ENCODE measurements around the gene TMEM263. TPM values are rescaled to one million over a fixed set of nuclear protein-coding genes. Genes with fewer than 3 reads are reported as not detected.
A peak's percentile ranks its signal among the peaks of the same experiment; 100 is the strongest.

Gene TMEM263
- total RNA-seq, 2 experiments from 2014 or later: 34.1 to 60.0 TPM

DNA sequence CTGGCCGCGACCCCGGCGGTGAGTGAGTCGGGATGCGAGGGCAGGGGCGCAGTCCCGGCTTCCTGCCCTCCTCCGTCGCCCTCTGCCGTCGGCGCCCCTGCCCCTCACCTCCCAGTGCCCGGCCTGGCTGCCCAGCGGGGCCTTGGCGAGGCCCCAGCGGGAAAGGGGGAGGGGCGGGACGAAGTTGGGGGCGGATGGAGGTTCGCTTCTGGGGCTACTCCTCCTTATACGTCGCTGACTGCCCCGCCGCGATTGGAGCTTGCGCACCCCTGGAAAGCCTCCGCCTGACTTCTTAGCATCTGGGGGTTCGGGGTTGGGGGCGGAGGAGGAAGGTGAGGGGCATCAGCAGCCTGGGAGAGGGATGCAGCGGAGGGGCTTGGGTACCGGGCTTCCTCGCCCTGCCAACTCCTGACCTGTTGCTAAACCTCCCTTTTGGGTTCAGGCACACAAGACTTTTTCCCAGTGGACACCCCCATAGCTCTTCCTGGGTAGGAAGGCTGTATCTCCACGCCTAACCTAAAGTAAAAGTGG is 406 bp downstream of the TMEM263 start:
- POLR2A ChIA-PET: interaction anchor here (0.6 to 2.8 kb wide), 8 partner anchors 13 to 598 kb away, joined by 3 to 8 read pairs (median 3); partner anchors contain the start of gene MTERF2
- Histone ChIP-seq H3K36me3 (ENCODE audit: insufficient read depth, low read length) (peaks cover 21% of the 10 kb centered on the region), H3K79me2 (ENCODE audit: insufficient read depth, low read depth, low read length) (peaks cover 48% of the 10 kb centered on the region), H3K4me2 (ENCODE audit: low read length) (peak overlapping the region; percentile 84), H4K20me1 (ENCODE audit: insufficient read depth, low read length) (no peaks in the 10 kb centered on the region), H3K9me2 (ENCODE audit: insufficient read depth, low read length) (no peaks in the 10 kb centered on the region), H3K4me3 (ENCODE audit: low read depth, low read length, poor library complexity, severe bottlenecking) (peak overlapping the region; percentile 80), H2AFZ (ENCODE audit: low read length) (peak overlapping the region; percentile 86), H3K9me3 (ENCODE audit: low read length) (no peaks in the 10 kb centered on the region), H3K27ac (ENCODE audit: low read depth, low read length, poor library complexity, severe bottlenecking) (peak overlapping the region; percentile 82), H3K4me1 (ENCODE audit: insufficient read depth, low read length, poor library complexity, severe bottlenecking) (peaks cover 26% of the 10 kb centered on the region)
- no peak for TF ChIP-seq EZH2phosphoT487 (IDR thresholded peaks at IDR 0.05; ENCODE audit: borderline replicate concordance, low read depth, low read length)
- TF ChIP-seq, protein P1, sequence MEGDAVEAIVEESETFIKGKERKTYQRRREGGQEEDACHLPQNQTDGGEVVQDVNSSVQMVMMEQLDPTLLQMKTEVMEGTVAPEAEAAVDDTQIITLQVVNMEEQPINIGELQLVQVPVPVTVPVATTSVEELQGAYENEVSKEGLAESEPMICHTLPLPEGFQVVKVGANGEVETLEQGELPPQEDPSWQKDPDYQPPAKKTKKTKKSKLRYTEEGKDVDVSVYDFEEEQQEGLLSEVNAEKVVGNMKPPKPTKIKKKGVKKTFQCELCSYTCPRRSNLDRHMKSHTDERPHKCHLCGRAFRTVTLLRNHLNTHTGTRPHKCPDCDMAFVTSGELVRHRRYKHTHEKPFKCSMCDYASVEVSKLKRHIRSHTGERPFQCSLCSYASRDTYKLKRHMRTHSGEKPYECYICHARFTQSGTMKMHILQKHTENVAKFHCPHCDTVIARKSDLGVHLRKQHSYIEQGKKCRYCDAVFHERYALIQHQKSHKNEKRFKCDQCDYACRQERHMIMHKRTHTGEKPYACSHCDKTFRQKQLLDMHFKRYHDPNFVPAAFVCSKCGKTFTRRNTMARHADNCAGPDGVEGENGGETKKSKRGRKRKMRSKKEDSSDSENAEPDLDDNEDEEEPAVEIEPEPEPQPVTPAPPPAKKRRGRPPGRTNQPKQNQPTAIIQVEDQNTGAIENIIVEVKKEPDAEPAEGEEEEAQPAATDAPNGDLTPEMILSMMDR (conservative IDR thresholded peaks at IDR 0.05; ENCODE audit: low read length): peak; percentile 33; the same call in 1 of the 2 replicates
- BruUV-seq (replicated peaks): no TSS peak
- intact Hi-C loops (cut with micrococcal nuclease; ENCODE audit: unreplicated experiment): loop anchor here (2.0 to 10.0 kb wide), 5 partner anchors 19 to 1679 kb away; partner anchors contain the start of genes CKAP4, SELPLG and TCP11L2
- CTCF ChIA-PET (ENCODE audit: unreplicated experiment): interaction anchor here (0.6 kb wide), 2 partner anchors 60 to 1608 kb away, joined by 3 read pairs; no protein-coding TSS in a partner anchor
- DNase-seq (ENCODE audit: low spot score): peak; percentile 55

DNA sequence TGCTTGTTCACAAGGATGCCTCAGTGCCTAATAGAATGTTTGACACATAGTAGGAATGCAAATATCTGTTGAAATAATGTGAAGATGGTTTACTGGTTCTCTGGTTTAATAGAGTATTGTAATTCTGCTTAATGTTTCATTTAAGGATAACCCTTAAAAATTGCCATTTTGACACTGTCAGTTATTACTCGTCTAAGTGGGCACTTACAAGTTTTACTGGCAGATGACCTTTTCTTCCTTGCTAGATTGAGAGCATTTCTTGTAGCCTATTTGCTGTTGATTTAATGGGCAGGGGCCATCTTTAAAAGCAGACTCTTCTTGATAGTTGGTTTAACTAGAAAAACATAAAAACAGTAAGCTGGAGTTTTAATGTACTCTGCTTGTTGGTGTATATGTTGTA is 1.9 kb downstream of the TMEM263 start:
- no peaks in the 10 kb centered on the region for H3K9me2 ChIP-seq (ENCODE audit: insufficient read depth, low read length)
- DNase-seq (ENCODE audit: low spot score): peak; percentile 41
- H3K4me3 ChIP-seq (ENCODE audit: low read depth, low read length, poor library complexity, severe bottlenecking): peak overlapping the region; percentile 80
- peaks cover 26% of the 10 kb centered on the region for H3K4me1 ChIP-seq (ENCODE audit: insufficient read depth, low read length, poor library complexity, severe bottlenecking)
- 0 out of 2 replicates have a peak, but pooled peaks cover 5% of the 10 kb centered on the region for H4K20me1 ChIP-seq (ENCODE audit: insufficient read depth, low read length)
- POLR2A ChIA-PET: interaction anchor here (1.0 to 1.4 kb wide), 2 partner anchors 12 to 21 kb away, joined by 4 to 6 read pairs; no protein-coding TSS in a partner anchor
- H3K4me2 ChIP-seq (ENCODE audit: low read length): peak overlapping the region; percentile 84
- TF ChIP-seq, protein P1 (conservative IDR thresholded peaks at IDR 0.05; ENCODE audit: low read length): no peak
- TF ChIP-seq EZH2phosphoT487 (IDR thresholded peaks at IDR 0.05; ENCODE audit: borderline replicate concordance, low read depth, low read length): no peak
- peaks cover 63% of the 10 kb centered on the region for H3K79me2 ChIP-seq (ENCODE audit: insufficient read depth, low read depth, low read length)
- no peaks in the 10 kb centered on the region for H3K9me3 ChIP-seq (ENCODE audit: low read length)
- BruUV-seq (replicated peaks): no TSS peak
- CTCF ChIA-PET (ENCODE audit: unreplicated experiment): no interaction called here
- H3K27ac ChIP-seq (ENCODE audit: low read depth, low read length, poor library complexity, severe bottlenecking): peak overlapping the region; percentile 82
- intact Hi-C loops (cut with micrococcal nuclease; ENCODE audit: unreplicated experiment): loop anchor here (2.0 to 10.0 kb wide), 5 partner anchors 17 to 1677 kb away; partner anchors contain the start of genes CKAP4, SELPLG and TCP11L2
- H3K36me3 ChIP-seq (ENCODE audit: insufficient read depth, low read length): peaks cover 26% of the 10 kb centered on the region
- peak overlapping the region; percentile 86; the same call in 1 of the 2 replicates for H2AFZ ChIP-seq (ENCODE audit: low read length)

DNA sequence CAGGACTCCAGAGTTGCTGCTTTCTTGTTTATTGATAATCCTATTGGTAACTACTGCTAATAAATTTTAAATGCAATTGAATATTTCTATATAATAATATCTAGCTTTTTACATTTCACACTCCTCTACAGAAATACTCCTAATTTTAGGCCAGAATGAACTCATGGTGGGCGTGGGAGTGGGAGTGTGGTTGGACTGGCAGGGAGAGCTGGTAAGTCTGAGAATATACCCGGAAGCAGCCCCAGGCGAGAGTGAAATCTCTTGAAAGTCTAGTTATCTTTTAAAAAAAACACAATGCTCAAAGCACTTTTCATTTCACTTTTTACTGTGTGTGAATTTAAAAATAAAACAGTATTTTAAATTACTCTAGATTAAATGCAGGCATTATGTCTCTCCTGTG is 4.7 kb downstream of the TMEM263 start:
- peaks cover 71% of the 10 kb centered on the region for H3K79me2 ChIP-seq (ENCODE audit: insufficient read depth, low read depth, low read length)
- H3K9me2 ChIP-seq (ENCODE audit: insufficient read depth, low read length): no peaks in the 10 kb centered on the region
- no peak overlapping the region for H3K4me2 ChIP-seq (ENCODE audit: low read length)
- H4K20me1 ChIP-seq (ENCODE audit: insufficient read depth, low read length): 0 out of 2 replicates have a peak, but pooled peaks cover 9% of the 10 kb centered on the region
- peaks cover 53% of the 10 kb centered on the region for H3K36me3 ChIP-seq (ENCODE audit: insufficient read depth, low read length)
- no peaks in the 10 kb centered on the region for H3K9me3 ChIP-seq (ENCODE audit: low read length)
- H3K27ac ChIP-seq (ENCODE audit: low read depth, low read length, poor library complexity, severe bottlenecking): no peak overlapping the region
- intact Hi-C loops (cut with micrococcal nuclease; ENCODE audit: unreplicated experiment): no loop called here
- H2AFZ ChIP-seq (ENCODE audit: low read length): no peak overlapping the region
- peaks cover 15% of the 10 kb centered on the region for H3K4me1 ChIP-seq (ENCODE audit: insufficient read depth, low read length, poor library complexity, severe bottlenecking)
- BruUV-seq (replicated peaks): no TSS peak
- TF ChIP-seq EZH2phosphoT487 (IDR thresholded peaks at IDR 0.05; ENCODE audit: borderline replicate concordance, low read depth, low read length): no peak
- TF ChIP-seq, protein P1 (conservative IDR thresholded peaks at IDR 0.05; ENCODE audit: low read length): no peak
- ChIA-PET CTCF (ENCODE audit: unreplicated experiment) (no interaction called here), POLR2A (interaction anchor here (1.0 to 1.4 kb wide), 4 partner anchors 9 to 38 kb away, joined by 3 to 7 read pairs (median 5); no protein-coding TSS in a partner anchor)
- no peak overlapping the region for H3K4me3 ChIP-seq (ENCODE audit: low read depth, low read length, poor library complexity, severe bottlenecking)
- no peak for DNase-seq (ENCODE audit: low spot score)

Data from OCI-LY7 (cell line).